ENCODE data around the gene AKAP7.

AKAP7 gene

GRCh38 chr6:131172222-131172621 is 37.0 kb downstream of the AKAP7 start:
- H3K4me1 ChIP-seq (ENCODE audit: low read length): no peaks in the 10 kb centered on the region
- H3K4me3 ChIP-seq (ENCODE audit: low read length): no peak overlapping the region
- H3F3A ChIP-seq (ENCODE audit: insufficient read depth, low read length): no peaks in the 10 kb centered on the region
- no peak overlapping the region for H3K27ac ChIP-seq (ENCODE audit: low read length)
- H4K20me1 ChIP-seq (ENCODE audit: insufficient read depth, low read length): no peaks in the 10 kb centered on the region
- H3K4me2 ChIP-seq (ENCODE audit: low read depth, low read length): no peak overlapping the region
- TF ChIP-seq CTCF (IDR thresholded peaks at IDR 0.05; ENCODE audit: low read length) (no peak), EZH2phosphoT487 (IDR thresholded peaks at IDR 0.05; ENCODE audit: low read length) (no peak), EZH2 (optimal IDR thresholded peaks at IDR 0.05; ENCODE audit: low read depth, low read length) (no peak)
- no peak overlapping the region for H3K9ac ChIP-seq (ENCODE audit: low read length)
- H3K9me2 ChIP-seq (replicated peaks; ENCODE audit: insufficient read depth, low read length): no peaks in the 10 kb centered on the region
- H3K9me3 ChIP-seq (replicated peaks; ENCODE audit: insufficient read depth, low read length): no peaks in the 10 kb centered on the region
- H3K79me2 ChIP-seq (ENCODE audit: low read length): no peaks in the 10 kb centered on the region
- no peak overlapping the region for H2AFZ ChIP-seq (ENCODE audit: low read length)
- DNase-seq: no peak
- H3K36me3 ChIP-seq (replicated peaks; ENCODE audit: insufficient read depth, low read length): no peaks in the 10 kb centered on the region
- H3K27me3 ChIP-seq (replicated peaks; ENCODE audit: insufficient read depth, low read length): no peaks in the 10 kb centered on the region

- Histone ChIP-seq H3K79me2 (ENCODE audit: low read length) (no peaks in the 10 kb centered on the region), H2AFZ (ENCODE audit: low read length) (no peak overlapping the region), H3K4me3 (ENCODE audit: low read length) (no peak overlapping the region), H3K27ac (ENCODE audit: low read length) (no peak overlapping the region), H3K4me1 (ENCODE audit: low read length) (no peaks in the 10 kb centered on the region), H3K9me2 (replicated peaks; ENCODE audit: insufficient read depth, low read length) (no peaks in the 10 kb centered on the region), H3K9me3 (replicated peaks; ENCODE audit: insufficient read depth, low read length) (no peaks in the 10 kb centered on the region), H3K9ac (ENCODE audit: low read length) (no peak overlapping the region), H3K27me3 (replicated peaks; ENCODE audit: insufficient read depth, low read length) (no peaks in the 10 kb centered on the region), H3K4me2 (ENCODE audit: low read depth, low read length) (no peak overlapping the region), H4K20me1 (ENCODE audit: insufficient read depth, low read length) (no peaks in the 10 kb centered on the region), H3F3A (ENCODE audit: insufficient read depth, low read length) (no peaks in the 10 kb centered on the region), H3K36me3 (replicated peaks; ENCODE audit: insufficient read depth, low read length) (no peaks in the 10 kb centered on the region)
- no peak for TF ChIP-seq CTCF (IDR thresholded peaks at IDR 0.05; ENCODE audit: low read length)
- no peak for TF ChIP-seq EZH2 (optimal IDR thresholded peaks at IDR 0.05; ENCODE audit: low read depth, low read length)
- TF ChIP-seq EZH2phosphoT487 (IDR thresholded peaks at IDR 0.05; ENCODE audit: low read length): no peak
- no peak for DNase-seq
Observed at GRCh38 chr6:131173680-131174079, 38.4 kb downstream of the AKAP7 start.

- Histone ChIP-seq H4K20me1 (ENCODE audit: insufficient read depth, low read length) (no peaks in the 10 kb centered on the region), H3K9me3 (replicated peaks; ENCODE audit: insufficient read depth, low read length) (no peaks in the 10 kb centered on the region), H3K4me3 (ENCODE audit: low read length) (no peak overlapping the region), H3K4me1 (ENCODE audit: low read length) (no peaks in the 10 kb centered on the region), H3K27me3 (replicated peaks; ENCODE audit: insufficient read depth, low read length) (no peaks in the 10 kb centered on the region), H3K9ac (ENCODE audit: low read length) (no peak overlapping the region), H2AFZ (ENCODE audit: low read length) (no peak overlapping the region), H3K79me2 (ENCODE audit: low read length) (no peaks in the 10 kb centered on the region), H3K36me3 (replicated peaks; ENCODE audit: insufficient read depth, low read length) (no peaks in the 10 kb centered on the region), H3K4me2 (ENCODE audit: low read depth, low read length) (no peak overlapping the region), H3K27ac (ENCODE audit: low read length) (no peak overlapping the region), H3F3A (ENCODE audit: insufficient read depth, low read length) (no peaks in the 10 kb centered on the region), H3K9me2 (replicated peaks; ENCODE audit: insufficient read depth, low read length) (no peaks in the 10 kb centered on the region)
- no peak for TF ChIP-seq CTCF (IDR thresholded peaks at IDR 0.05; ENCODE audit: low read length)
- no peak for DNase-seq
Observed at GRCh38 chr6:131175564-131175963, 40.3 kb downstream of the AKAP7 start.

Measured in MM.1S (cell line).